ENCODE measurements around the gene SH3GL1. TPM values are rescaled to one million over a fixed set of nuclear protein-coding genes. Genes with fewer than 3 reads are reported as not detected.

Gene SH3GL1
- total RNA-seq, 4 donors from 2014 or later: 109 to 117 (median 112) TPM

GRCh38 chr19:4369109-4369887, 31.0 kb downstream of the SH3GL1 start:
- peak in 1 of 2 donors; percentile 90 for DNase-seq (ENCODE audit: low spot score in 2 of 2)
- TF ChIP-seq CTCF (IDR thresholded peaks at IDR 0.05) (no peak), POLR2A (IDR thresholded peaks at IDR 0.05) (no peak)

GRCh38 chr19:4368128-4368820, 32.1 kb downstream of the SH3GL1 start:
- no peak overlapping the region for H3K4me3 ChIP-seq (ENCODE audit: low read depth, poor library complexity, severe bottlenecking)
- intact Hi-C loops (cut with DNase I; ENCODE audit: low total_unique reads): no loop called here
- WGBS, 2 donors: 45 to 47% methylated on average over 17 of the region's 19 CpGs
- TF ChIP-seq POLR2A (IDR thresholded peaks at IDR 0.05) (no peak), CTCF (IDR thresholded peaks at IDR 0.05) (no peak)
- DNase-seq (ENCODE audit: low spot score in 2 of 2): peak in 1 of 2 donors; percentile 88

More at GRCh38 chr19:4369109-4369887, 31.0 kb downstream of the SH3GL1 start:
- H3K4me3 ChIP-seq (ENCODE audit: low read depth, poor library complexity, severe bottlenecking): no peak overlapping the region
- WGBS, 2 donors: 24 to 33% methylated on average over 18 to 24 of the region's 25 CpGs
- intact Hi-C loops (cut with DNase I; ENCODE audit: low total_unique reads): no loop called here

- DNase-seq (ENCODE audit: low spot score in 2 of 2): no peak
- 70 to 85% methylated on average over 12 of the region's 13 CpGs for WGBS, 2 donors
- TF ChIP-seq CTCF (IDR thresholded peaks at IDR 0.05): no peak
- intact Hi-C loops (cut with DNase I; ENCODE audit: low total_unique reads): no loop called here
- H3K4me3 ChIP-seq (ENCODE audit: low read depth, poor library complexity, severe bottlenecking): no peak overlapping the region
Measured at GRCh38 chr19:4367781-4368127, 32.6 kb downstream of the SH3GL1 start.

GRCh38 chr19:4367336-4367723, 33.0 kb downstream of the SH3GL1 start:
- 85 to 88% methylated on average over 5 to 10 of the region's 10 CpGs for WGBS, 2 donors
- no peak overlapping the region for H3K4me3 ChIP-seq (ENCODE audit: low read depth, poor library complexity, severe bottlenecking)
- intact Hi-C loops (cut with DNase I; ENCODE audit: low total_unique reads): no loop called here
- TF ChIP-seq CTCF (IDR thresholded peaks at IDR 0.05) (no peak), POLR2A (IDR thresholded peaks at IDR 0.05) (no peak)
- DNase-seq (ENCODE audit: low spot score in 2 of 2): peak in 1 of 2 donors; percentile 82

GRCh38 chr19:4366666-4367335, 33.5 kb downstream of the SH3GL1 start:
- intact Hi-C loops (cut with DNase I; ENCODE audit: low total_unique reads): no loop called here
- TF ChIP-seq POLR2A (IDR thresholded peaks at IDR 0.05) (no peak), CTCF (IDR thresholded peaks at IDR 0.05) (no peak)
- no peak overlapping the region for H3K4me3 ChIP-seq (ENCODE audit: low read depth, poor library complexity, severe bottlenecking)
- peak in 1 of 2 donors; percentile 83 for DNase-seq (ENCODE audit: low spot score in 2 of 2)
- WGBS, 2 donors: 91% methylated on average over 16 of the region's 16 CpGs
